Measurements from ENCODE around the gene ARL15.

- TF ChIP-seq CTCF (IDR thresholded peaks at IDR 0.05) (no peak), POLR2A (IDR thresholded peaks at IDR 0.05) (no peak)
These were observed 291.9 kb downstream of the ARL15 start for GRCh38 chr5:54018438-54018837.
